WTC11 (cell line): ENCODE measurements around the gene SLC25A44. TPM values are rescaled to one million over a fixed set of nuclear protein-coding genes. Genes with fewer than 3 reads are reported as not detected.

Source experiments
- ATF1 ChIP-seq: sonication (generic); formaldehyde crosslinking; IDR thresholded peaks from 2 replicates; pipeline ENCODE4 v1.8.1; 2023; ENCODE audit warnings: mild to moderate bottlenecking, moderate library complexity, missing genetic modification reagents
- E2F4 ChIP-seq: sonication (generic); formaldehyde crosslinking; IDR thresholded peaks from 2 replicates; pipeline ENCODE4 v1.8.1; 2022; ENCODE audit warnings: low read depth, mild to moderate bottlenecking, moderate library complexity, missing genetic modification reagents, borderline replicate concordance
- ESRRA ChIP-seq: sonication (generic); formaldehyde crosslinking; IDR thresholded peaks from 2 replicates; pipeline ENCODE4 v1.8.1; 2022; ENCODE audit warnings: mild to moderate bottlenecking, missing genetic modification reagents, borderline replicate concordance
- FOXK1 ChIP-seq: sonication (generic); formaldehyde crosslinking; IDR thresholded peaks from 2 replicates; pipeline ENCODE4 v1.8.0; 2022; ENCODE audit warnings: mild to moderate bottlenecking, moderate library complexity, missing genetic modification reagents
- FOXP1 ChIP-seq: sonication (generic); formaldehyde crosslinking; IDR thresholded peaks from 2 replicates; pipeline ENCODE4 v1.8.0; 2022; ENCODE audit warnings: missing genetic modification reagents, mild to moderate bottlenecking, moderate library complexity, borderline replicate concordance
- IRF2 ChIP-seq: sonication (generic); formaldehyde crosslinking; IDR thresholded peaks from 2 replicates; pipeline ENCODE4 v1.8.0; 2022; ENCODE audit warnings: low read depth, missing genetic modification reagents, borderline replicate concordance
- JUN ChIP-seq: sonication (generic); formaldehyde crosslinking; IDR thresholded peaks from 2 replicates; pipeline ENCODE4 v1.8.0; 2023; ENCODE audit warnings: mild to moderate bottlenecking, missing genetic modification reagents
- KAT7 ChIP-seq: sonication (generic); formaldehyde crosslinking; IDR thresholded peaks from 2 replicates; pipeline ENCODE4 v1.8.1; 2023; ENCODE audit warnings: missing genetic modification reagents, mild to moderate bottlenecking, borderline replicate concordance
- MAX ChIP-seq: sonication (generic); formaldehyde crosslinking; IDR thresholded peaks from 2 replicates; pipeline ENCODE4 v1.8.0; 2022; ENCODE audit warnings: mild to moderate bottlenecking, missing genetic modification reagents
- SMAD4 ChIP-seq: sonication (generic); formaldehyde crosslinking; IDR thresholded peaks from 2 replicates; pipeline ENCODE4 v1.8.0; 2022; ENCODE audit warnings: mild to moderate bottlenecking, missing genetic modification reagents
- SOX15 ChIP-seq: fragments of 250-450 bp; sonication (Bioruptor Pico); IDR thresholded peaks from 2 replicates; pipeline ENCODE4 v1.9.0; 2021; ENCODE audit warnings: mild to moderate bottlenecking
- STAT6 ChIP-seq: sonication (generic); formaldehyde crosslinking; conservative IDR thresholded peaks from 2 replicates; pipeline ENCODE4 v1.8.1; 2023; ENCODE audit warnings: mild to moderate bottlenecking, low read depth, missing genetic modification reagents, moderate library complexity
- USF1 ChIP-seq: sonication (generic); formaldehyde crosslinking; IDR thresholded peaks from 2 replicates; pipeline ENCODE4 v1.8.0; 2022; ENCODE audit warnings: mild to moderate bottlenecking, missing genetic modification reagents
- ZNF281 ChIP-seq: sonication (generic); formaldehyde crosslinking; IDR thresholded peaks from 2 replicates; pipeline ENCODE4 v1.8.0; 2023; ENCODE audit warnings: mild to moderate bottlenecking, missing genetic modification reagents
- ZNF671 ChIP-seq: fragments of 250-450 bp; sonication (Bioruptor Pico); IDR thresholded peaks from 2 replicates; pipeline ENCODE4 v1.8.0; 2021; ENCODE audit warnings: mild to moderate bottlenecking
- total RNA-seq: library from RNA; stranded (reverse); gene quantifications from 3 replicates; pipeline ENCODE4 v1.2.3, GENCODE V29; 2021
- TF ChIP-seq, protein P1 (sequence below): sonication (generic); formaldehyde crosslinking; IDR thresholded peaks from 2 replicates; pipeline ENCODE4 v1.8.1; 2022; ENCODE audit warnings: mild to moderate bottlenecking, moderate library complexity, missing genetic modification reagents
- TF ChIP-seq, protein P2 (sequence below): sonication (generic); formaldehyde crosslinking; IDR thresholded peaks from 2 replicates; pipeline ENCODE4 v1.8.1; 2023; ENCODE audit warnings: mild to moderate bottlenecking, missing genetic modification reagents, moderate library complexity
- TF ChIP-seq, protein P3 (sequence below): sonication (generic); formaldehyde crosslinking; IDR thresholded peaks from 2 replicates; pipeline ENCODE4 v1.8.0; 2022; ENCODE audit warnings: mild to moderate bottlenecking, missing genetic modification reagents
- TF ChIP-seq, protein P4 (sequence below): sonication (generic); formaldehyde crosslinking; IDR thresholded peaks from 2 replicates; pipeline ENCODE4 v1.8.1; 2023; ENCODE audit warnings: mild to moderate bottlenecking, missing genetic modification reagents
- TF ChIP-seq, protein P5 (sequence below): fragments of 250-450 bp; sonication (Bioruptor Pico); IDR thresholded peaks from 2 replicates; pipeline ENCODE4 v1.9.0; 2021; ENCODE audit warnings: mild to moderate bottlenecking

The SLC25A44 gene
- total RNA-seq, 1 experiment from 2014 or later: 29.1 TPM

DNA sequence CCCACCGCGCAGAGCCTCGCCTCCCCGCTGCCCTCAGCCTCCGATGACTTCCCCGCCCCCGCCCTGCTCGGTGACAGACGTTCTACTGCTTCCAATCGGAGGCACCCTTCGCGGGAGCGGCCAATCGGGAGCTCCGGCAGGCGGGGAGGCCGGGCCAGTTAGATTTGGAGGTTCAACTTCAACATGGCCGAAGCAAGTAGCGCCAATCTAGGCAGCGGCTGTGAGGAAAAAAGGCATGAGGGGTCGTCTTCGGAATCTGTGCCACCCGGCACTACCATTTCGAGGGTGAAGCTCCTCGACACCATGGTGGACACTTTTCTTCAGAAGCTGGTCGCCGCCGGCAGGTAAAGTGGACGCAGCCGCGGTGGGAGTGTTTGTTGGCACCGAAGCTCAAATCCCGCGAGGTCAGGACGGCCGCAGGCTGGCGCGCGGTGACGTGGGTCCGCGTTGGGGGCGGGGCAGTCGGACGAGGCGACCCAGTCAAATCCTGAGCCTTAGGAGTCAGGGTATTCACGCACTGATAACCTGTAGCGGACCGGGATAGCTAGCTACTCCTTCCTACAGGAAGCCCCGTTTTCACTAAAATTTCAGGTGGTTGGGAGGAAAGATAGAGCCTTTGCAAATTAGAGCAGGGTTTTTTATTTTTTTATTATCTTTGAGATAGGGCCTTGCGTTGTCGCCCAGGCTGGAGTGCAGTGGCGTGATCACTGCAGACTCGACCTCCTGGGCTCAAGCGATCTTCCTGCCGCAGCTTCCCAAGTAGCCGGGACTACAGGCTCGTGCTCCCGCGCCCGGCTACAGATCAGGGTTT lies 19.1 kb downstream of the SLC25A44 start, which contains the start of gene PMF1 (continued):
- TF ChIP-seq ZNF281 (CRISPR knock-in tag) (no peak; the same call in 1 of the 2 replicates), STAT6 (CRISPR knock-in tag) (no peak), SOX15 (CRISPR knock-in tag) (no peak), MAX (CRISPR knock-in tag) (peak; percentile 87), FOXK1 (CRISPR knock-in tag) (peak; percentile 85), ZNF671 (CRISPR knock-in tag) (no peak), ESRRA (CRISPR knock-in tag) (0 out of 2 replicates have a peak, but pooled peaks have one; percentile 20), JUN (CRISPR knock-in tag) (peak; percentile 62; the same call in 1 of the 2 replicates), SMAD4 (CRISPR knock-in tag) (no peak), USF1 (CRISPR knock-in tag) (no peak), KAT7 (CRISPR knock-in tag) (0 out of 2 replicates have a peak, but pooled peaks have one; percentile 36), E2F4 (CRISPR knock-in tag) (0 out of 2 replicates have a peak, but pooled peaks have one; percentile 39), FOXP1 (peak; percentile 87), IRF2 (CRISPR knock-in tag) (no peak), ATF1 (0 out of 2 replicates have a peak, but pooled peaks have one; percentile 37)
- TF ChIP-seq, protein P1, sequence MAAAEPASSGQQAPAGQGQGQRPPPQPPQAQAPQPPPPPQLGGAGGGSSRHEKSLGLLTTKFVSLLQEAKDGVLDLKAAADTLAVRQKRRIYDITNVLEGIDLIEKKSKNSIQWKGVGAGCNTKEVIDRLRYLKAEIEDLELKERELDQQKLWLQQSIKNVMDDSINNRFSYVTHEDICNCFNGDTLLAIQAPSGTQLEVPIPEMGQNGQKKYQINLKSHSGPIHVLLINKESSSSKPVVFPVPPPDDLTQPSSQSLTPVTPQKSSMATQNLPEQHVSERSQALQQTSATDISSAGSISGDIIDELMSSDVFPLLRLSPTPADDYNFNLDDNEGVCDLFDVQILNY (CRISPR knock-in tag): peak; percentile 64; the same call in 1 of the 2 replicates
- TF ChIP-seq, protein P2, sequence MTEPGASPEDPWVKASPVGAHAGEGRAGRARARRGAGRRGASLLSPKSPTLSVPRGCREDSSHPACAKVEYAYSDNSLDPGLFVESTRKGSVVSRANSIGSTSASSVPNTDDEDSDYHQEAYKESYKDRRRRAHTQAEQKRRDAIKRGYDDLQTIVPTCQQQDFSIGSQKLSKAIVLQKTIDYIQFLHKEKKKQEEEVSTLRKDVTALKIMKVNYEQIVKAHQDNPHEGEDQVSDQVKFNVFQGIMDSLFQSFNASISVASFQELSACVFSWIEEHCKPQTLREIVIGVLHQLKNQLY (CRISPR knock-in tag): no peak
- TF ChIP-seq, protein P3, sequence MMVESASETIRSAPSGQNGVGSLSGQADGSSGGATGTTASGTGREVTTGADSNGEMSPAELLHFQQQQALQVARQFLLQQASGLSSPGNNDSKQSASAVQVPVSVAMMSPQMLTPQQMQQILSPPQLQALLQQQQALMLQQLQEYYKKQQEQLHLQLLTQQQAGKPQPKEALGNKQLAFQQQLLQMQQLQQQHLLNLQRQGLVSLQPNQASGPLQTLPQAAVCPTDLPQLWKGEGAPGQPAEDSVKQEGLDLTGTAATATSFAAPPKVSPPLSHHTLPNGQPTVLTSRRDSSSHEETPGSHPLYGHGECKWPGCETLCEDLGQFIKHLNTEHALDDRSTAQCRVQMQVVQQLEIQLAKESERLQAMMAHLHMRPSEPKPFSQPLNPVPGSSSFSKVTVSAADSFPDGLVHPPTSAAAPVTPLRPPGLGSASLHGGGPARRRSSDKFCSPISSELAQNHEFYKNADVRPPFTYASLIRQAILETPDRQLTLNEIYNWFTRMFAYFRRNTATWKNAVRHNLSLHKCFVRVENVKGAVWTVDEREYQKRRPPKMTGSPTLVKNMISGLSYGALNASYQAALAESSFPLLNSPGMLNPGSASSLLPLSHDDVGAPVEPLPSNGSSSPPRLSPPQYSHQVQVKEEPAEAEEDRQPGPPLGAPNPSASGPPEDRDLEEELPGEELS (CRISPR knock-in tag): 0 out of 2 replicates have a peak, but pooled peaks have one; percentile 62
- TF ChIP-seq, protein P4, sequence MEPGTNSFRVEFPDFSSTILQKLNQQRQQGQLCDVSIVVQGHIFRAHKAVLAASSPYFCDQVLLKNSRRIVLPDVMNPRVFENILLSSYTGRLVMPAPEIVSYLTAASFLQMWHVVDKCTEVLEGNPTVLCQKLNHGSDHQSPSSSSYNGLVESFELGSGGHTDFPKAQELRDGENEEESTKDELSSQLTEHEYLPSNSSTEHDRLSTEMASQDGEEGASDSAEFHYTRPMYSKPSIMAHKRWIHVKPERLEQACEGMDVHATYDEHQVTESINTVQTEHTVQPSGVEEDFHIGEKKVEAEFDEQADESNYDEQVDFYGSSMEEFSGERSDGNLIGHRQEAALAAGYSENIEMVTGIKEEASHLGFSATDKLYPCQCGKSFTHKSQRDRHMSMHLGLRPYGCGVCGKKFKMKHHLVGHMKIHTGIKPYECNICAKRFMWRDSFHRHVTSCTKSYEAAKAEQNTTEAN (CRISPR knock-in tag): peak; percentile 69
- TF ChIP-seq, protein P5, sequence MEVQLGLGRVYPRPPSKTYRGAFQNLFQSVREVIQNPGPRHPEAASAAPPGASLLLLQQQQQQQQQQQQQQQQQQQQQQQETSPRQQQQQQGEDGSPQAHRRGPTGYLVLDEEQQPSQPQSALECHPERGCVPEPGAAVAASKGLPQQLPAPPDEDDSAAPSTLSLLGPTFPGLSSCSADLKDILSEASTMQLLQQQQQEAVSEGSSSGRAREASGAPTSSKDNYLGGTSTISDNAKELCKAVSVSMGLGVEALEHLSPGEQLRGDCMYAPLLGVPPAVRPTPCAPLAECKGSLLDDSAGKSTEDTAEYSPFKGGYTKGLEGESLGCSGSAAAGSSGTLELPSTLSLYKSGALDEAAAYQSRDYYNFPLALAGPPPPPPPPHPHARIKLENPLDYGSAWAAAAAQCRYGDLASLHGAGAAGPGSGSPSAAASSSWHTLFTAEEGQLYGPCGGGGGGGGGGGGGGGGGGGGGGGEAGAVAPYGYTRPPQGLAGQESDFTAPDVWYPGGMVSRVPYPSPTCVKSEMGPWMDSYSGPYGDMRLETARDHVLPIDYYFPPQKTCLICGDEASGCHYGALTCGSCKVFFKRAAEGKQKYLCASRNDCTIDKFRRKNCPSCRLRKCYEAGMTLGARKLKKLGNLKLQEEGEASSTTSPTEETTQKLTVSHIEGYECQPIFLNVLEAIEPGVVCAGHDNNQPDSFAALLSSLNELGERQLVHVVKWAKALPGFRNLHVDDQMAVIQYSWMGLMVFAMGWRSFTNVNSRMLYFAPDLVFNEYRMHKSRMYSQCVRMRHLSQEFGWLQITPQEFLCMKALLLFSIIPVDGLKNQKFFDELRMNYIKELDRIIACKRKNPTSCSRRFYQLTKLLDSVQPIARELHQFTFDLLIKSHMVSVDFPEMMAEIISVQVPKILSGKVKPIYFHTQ: no peak
